Panc1 (cell line): ENCODE results near the gene PGAM1. TPM values are rescaled to one million over a fixed set of nuclear protein-coding genes. Genes with fewer than 3 reads are reported as not detected.

Experiments used
- ATAC-seq: fragments of 200-7000 bp; cut with Tn5 transposase; 2 replicates; pipeline ENCODE4 v1.9.1; 2020; ENCODE audit warnings: mild to moderate bottlenecking, moderate library complexity
- BruUV-seq: library from RNA; stranded (reverse); fragments of 400-500 nt; replicated peaks from 2 replicates; lab custom pipeline; 2021; lab: Mats Ljungman, UMichigan
- CTCF ChIA-PET: fragments of 300-600 bp; sonication (Branson Sonifier 250); formaldehyde crosslinking; loops from one replicate; lab custom pipeline; 2022; ENCODE audit warnings: antibody characterized with exemption; lab: Charles Lee
- POLR2A ChIA-PET: fragments of 300-600 bp; sonication (Branson Sonifier 250); formaldehyde crosslinking; loops from one replicate; lab custom pipeline; 2022; ENCODE audit warnings: antibody characterized with exemption; lab: Charles Lee
- DNase-seq: peaks from one replicate; pipeline ENCODE4 v3.0.0-alpha.2; 2010; ENCODE audit warnings: low read depth, low spot score
- H3K27ac ChIP-seq: 2 replicates; pipeline ENCODE4 v1.5.1; 2011; ENCODE audit warnings: mild to moderate bottlenecking, low read length, inconsistent platforms
- H3K27me3 ChIP-seq: fragments of 200-500 bp; sonication (Bioruptor generic); 2 replicates; pipeline ENCODE4 v1.6.0; 2014; ENCODE audit warnings: low read length, inconsistent platforms; ENCODE audit not compliant: control insufficient read depth, insufficient read depth
- H3K36me3 ChIP-seq: fragments of 200-500 bp; sonication (Bioruptor generic); 2 replicates; pipeline ENCODE4 v1.5.1; 2014; ENCODE audit warnings: inconsistent platforms, mild to moderate bottlenecking, low read length, moderate library complexity; ENCODE audit not compliant: control insufficient read depth, insufficient read depth
- H3K4me1 ChIP-seq: 2 replicates; pipeline ENCODE4 v1.5.1; 2011; ENCODE audit warnings: inconsistent platforms, mild to moderate bottlenecking, low read length, moderate library complexity; ENCODE audit not compliant: control insufficient read depth, insufficient read depth
- H3K4me3 ChIP-seq, 2 experiments: 2 replicates each; pipeline ENCODE4 v1.5.1; 2011 to 2012; ENCODE audit warnings: low read depth in 2 of 2, low read length in 2 of 2, mild to moderate bottlenecking in 2 of 2, inconsistent platforms in 1 of 2, moderate library complexity in 1 of 2
- H3K9me3 ChIP-seq: fragments of 200-500 bp; sonication (Bioruptor generic); 2 replicates; pipeline ENCODE4 v1.5.1; 2014; ENCODE audit warnings: low read depth, mild to moderate bottlenecking, inconsistent platforms, low read length, moderate library complexity; ENCODE audit not compliant: control insufficient read depth, insufficient read depth
- CTCF ChIP-seq: fragments of 450-650 bp; IDR thresholded peaks from 2 replicates; pipeline ENCODE4 v1.5.1; 2017; ENCODE audit warnings: mild to moderate bottlenecking
- POLR2AphosphoS5 ChIP-seq: IDR thresholded peaks from 2 replicates; pipeline ENCODE4 v1.6.1; 2012; ENCODE audit warnings: mild to moderate bottlenecking, low read depth, low read length, moderate library complexity
- REST ChIP-seq, 2 experiments: IDR thresholded peaks; 2 replicates each; pipeline ENCODE4 v1.6.1; 2011 to 2012; ENCODE audit warnings: low read depth in 2 of 2, control low read depth in 1 of 2, low read length in 1 of 2, mild to moderate bottlenecking in 1 of 2, moderate library complexity in 1 of 2; ENCODE audit not compliant: insufficient read depth in 1 of 2
- SIN3A ChIP-seq: IDR thresholded peaks from 2 replicates; pipeline ENCODE4 v1.6.1; 2012; ENCODE audit warnings: low read depth, mild to moderate bottlenecking, low read length, moderate library complexity, borderline replicate concordance; ENCODE audit not compliant: insufficient read depth
- TCF7L2 ChIP-seq: IDR thresholded peaks from 2 replicates; pipeline ENCODE4 v1.6.1; 2011; ENCODE audit warnings: mild to moderate bottlenecking, low read depth, low read length, inconsistent platforms
- in situ Hi-C: cut with HindIII; loops from 2 replicates; pipeline ENCODE4 v1.10.0; 2016; ENCODE audit warnings: low sequenced_read_pairs, low pct_unique_long_range_greater_than_20kb
- intact Hi-C: fragments of 100-400 bp; cut with micrococcal nuclease; formaldehyde crosslinking; loops from one replicate; pipeline ENCODE4 v1.10.0; 2022; ENCODE audit not compliant: unreplicated experiment
- total RNA-seq: library from RNA; stranded (reverse); gene quantifications from one replicate; pipeline ENCODE4 v1.2.1, GENCODE V29; 2021; ENCODE audit not compliant: unreplicated experiment

Gene PGAM1
- total RNA-seq, 1 experiment from 2014 or later, result 726 TPM

GRCh38 chr10:97408496-97408992 lies 17.4 kb upstream of the PGAM1 start:
- TF ChIP-seq CTCF, result no peak
- no peak for TF ChIP-seq POLR2AphosphoS5
- no peak for TF ChIP-seq REST (IDR thresholded peaks at IDR 0.05; ENCODE audit: insufficient read depth in 1 of 2, low read depth in 2 of 2, low read length in 1 of 2)
- no peak for TF ChIP-seq TCF7L2
- no peak for TF ChIP-seq SIN3A
- Histone ChIP-seq H3K36me3 (no peaks in the 10 kb centered on the region), H3K9me3 (no peaks in the 10 kb centered on the region), H3K4me1 (no peaks in the 10 kb centered on the region), H3K27ac (no peak overlapping the region), H3K4me3 (no peak overlapping the region), H3K27me3 (no peaks in the 10 kb centered on the region)
- no TSS peak for BruUV-seq
- ChIA-PET POLR2A (no interaction called here), CTCF (no interaction called here)
- ATAC-seq (no peak), DNase-seq (no peak)
- in situ Hi-C loops (no loop called here), intact Hi-C loops (no loop called here)

GRCh38 chr10:97411406-97411805 lies 14.6 kb upstream of the PGAM1 start:
- BruUV-seq, result no TSS peak
- Histone ChIP-seq H3K27me3 (no peaks in the 10 kb centered on the region), H3K36me3 (no peaks in the 10 kb centered on the region), H3K9me3 (no peaks in the 10 kb centered on the region), H3K27ac (no peak overlapping the region), H3K4me1 (no peaks in the 10 kb centered on the region), H3K4me3 (no peak overlapping the region)
- in situ Hi-C loops (no loop called here), intact Hi-C loops (no loop called here)
- ATAC-seq (no peak), DNase-seq (no peak)
- ChIA-PET CTCF (interaction anchor here (0.5 to 1.2 kb wide), 4 partner anchors 9 to 213 kb away, joined by 3 to 21 read pairs (median 8); no protein-coding TSS in a partner anchor), POLR2A (interaction anchor here (1.0 to 1.1 kb wide), 2 partner anchors 10 to 12 kb away, joined by 4 to 7 read pairs; partner anchors contain the start of gene RRP12)
- TF ChIP-seq POLR2AphosphoS5 (no peak), TCF7L2 (no peak), SIN3A (no peak), REST (IDR thresholded peaks at IDR 0.05; ENCODE audit: insufficient read depth in 1 of 2, low read depth in 2 of 2, low read length in 1 of 2) (0 out of 4 replicates have a peak, but pooled peaks of 1 of the 2 experiments have one; percentile 31), CTCF (no peak)
